ENCODE results near the gene TOP3A. TPM values are rescaled to one million over a fixed set of nuclear protein-coding genes. Genes with fewer than 3 reads are reported as not detected.
A peak's percentile ranks its signal among the peaks of the same experiment; 100 is the strongest.
"Not testable (repeated sequence)": the region's sequence is repeated elsewhere in the genome, so short reads cannot be mapped to it uniquely, and the experiment has no call there.

The TOP3A gene
- total RNA-seq, 2 experiments from 2014 or later = 61.8 to 65.7 TPM

GRCh38 chr17:18344021-18344420 is 29.2 kb upstream of the TOP3A start:
- no peak for ATAC-seq

GRCh38 chr17:18339933-18340332 is 25.1 kb upstream of the TOP3A start:
- CTCF ChIA-PET = interaction anchor here (0.8 kb wide), 1 partner anchor 19 kb away, joined by 3 read pairs; no protein-coding TSS in a partner anchor
- Mint-ChIP-seq H3K4me3 (no peak overlapping the region), H3K36me3 (ENCODE audit: low read depth) (peaks cover 39% of the 10 kb centered on the region), H3K4me1 (ENCODE audit: low read depth) (no peaks in the 10 kb centered on the region), H3K27ac (no peak overlapping the region), H3K27me3 (no peaks in the 10 kb centered on the region), H3K9me3 (no peaks in the 10 kb centered on the region)
- TF ChIP-seq CTCF (IDR thresholded peaks at IDR 0.05) = no peak
- no peak for DNase-seq
- no peak for ATAC-seq
- intact Hi-C loops (cut with micrococcal nuclease) = no loop called here
- POLR2A ChIA-PET = interaction anchor here (1.3 kb wide), 1 partner anchor 12 kb away, joined by 4 read pairs; no protein-coding TSS in a partner anchor

More at GRCh38 chr17:18344021-18344420, 29.2 kb upstream of the TOP3A start:
- Mint-ChIP-seq H3K36me3 (ENCODE audit: low read depth) (peaks cover 41% of the 10 kb centered on the region), H3K27ac (no peak overlapping the region), H3K4me1 (ENCODE audit: low read depth) (no peaks in the 10 kb centered on the region), H3K9me3 (no peaks in the 10 kb centered on the region), H3K4me3 (no peak overlapping the region), H3K27me3 (no peaks in the 10 kb centered on the region)
- POLR2A ChIA-PET = interaction anchor here (1.0 to 1.1 kb wide), 3 partner anchors 12 to 83 kb away, joined by 3 read pairs; no protein-coding TSS in a partner anchor
- intact Hi-C loops (cut with micrococcal nuclease) = no loop called here
- no peak for TF ChIP-seq CTCF (IDR thresholded peaks at IDR 0.05)
- DNase-seq = no peak
- CTCF ChIA-PET = no interaction called here

DNA sequence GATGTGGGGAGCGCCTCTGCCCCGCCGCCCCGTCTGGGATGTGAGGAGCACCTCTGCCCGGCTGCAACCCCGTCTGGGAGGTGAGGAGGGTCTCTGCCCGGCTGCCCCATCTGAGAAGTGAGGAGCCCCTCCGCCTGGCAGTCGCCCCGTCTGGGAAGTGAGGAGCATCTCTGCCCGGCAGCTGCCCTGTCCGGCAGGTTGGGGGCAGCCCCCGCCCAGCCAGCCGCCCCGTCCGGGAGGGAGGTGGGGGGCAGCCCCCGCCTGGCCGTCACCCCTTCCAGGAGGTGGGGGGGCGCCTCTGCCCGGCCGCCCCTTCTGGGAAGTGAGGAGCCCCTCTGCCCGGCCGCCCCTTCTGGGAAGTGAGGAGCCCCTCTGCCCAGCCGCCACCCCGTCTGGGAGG is 23.4 kb upstream of the TOP3A start:
- ATAC-seq; DNase-seq; H3K4me3 Mint-ChIP-seq; CTCF ChIA-PET; H3K27ac Mint-ChIP-seq; intact Hi-C loops (cut with micrococcal nuclease); H3K27me3 Mint-ChIP-seq; H3K9me3 Mint-ChIP-seq; POLR2A ChIA-PET; H3K4me1 Mint-ChIP-seq (ENCODE audit: low read depth): not testable (repeated sequence)
- H3K36me3 Mint-ChIP-seq (ENCODE audit: low read depth) = peaks cover 38% of the 10 kb centered on the region

DNA sequence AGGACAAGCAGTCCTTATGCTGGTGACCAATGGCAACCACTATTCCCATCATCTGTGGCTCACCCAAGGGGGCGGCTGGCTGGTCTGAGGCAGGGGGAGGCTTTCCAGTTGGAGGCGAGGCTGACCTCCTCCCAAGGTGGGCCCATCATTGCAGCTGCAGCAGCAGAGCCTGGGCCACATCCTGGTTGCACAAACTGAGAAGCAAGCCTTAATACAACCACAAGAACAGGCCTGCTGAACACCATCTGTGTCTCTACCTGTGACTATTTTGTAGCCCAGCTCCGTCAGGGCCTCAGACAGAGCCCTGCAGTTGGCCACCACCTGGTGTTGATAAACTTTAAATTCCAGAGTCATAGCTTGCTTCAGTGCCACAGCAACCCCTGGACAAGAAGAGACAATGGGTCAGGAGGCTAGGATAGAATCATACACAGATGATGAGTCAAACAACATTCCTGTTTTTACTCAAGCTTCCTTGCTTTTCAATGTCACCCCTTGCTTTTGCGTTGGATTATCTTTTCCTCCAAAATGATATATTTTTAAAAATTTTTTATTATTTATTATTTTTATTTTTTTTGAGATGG is 18.2 kb upstream of the TOP3A start:
- POLR2A ChIA-PET = interaction anchor here (1.0 to 1.4 kb wide), 4 partner anchors 10 to 19 kb away, joined by 3 to 4 read pairs (median 3); no protein-coding TSS in a partner anchor
- no peak overlapping the region for H3K4me3 Mint-ChIP-seq
- no peak overlapping the region for H3K27ac Mint-ChIP-seq

DNA sequence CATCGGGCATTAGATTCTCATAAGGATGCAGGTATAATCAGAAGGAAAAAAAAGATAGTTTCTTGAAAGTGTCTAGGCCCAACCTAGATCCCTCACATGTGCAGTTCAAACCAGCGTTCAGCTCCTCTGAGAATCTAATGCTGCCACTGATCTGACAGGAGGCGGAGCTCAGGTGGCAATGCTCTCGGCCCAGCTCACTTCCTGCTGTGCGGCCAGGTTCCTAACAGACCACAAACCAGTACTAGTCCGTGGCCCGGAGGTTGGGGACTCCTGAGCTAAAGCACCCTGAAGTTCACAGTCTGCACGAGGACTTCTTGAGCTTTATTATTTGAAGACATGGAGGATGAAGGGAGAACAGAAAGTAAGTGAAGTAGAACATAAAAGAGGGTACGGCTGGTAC is 17.1 kb upstream of the TOP3A start:
- Mint-ChIP-seq H3K9me3 (no peaks in the 10 kb centered on the region), H3K27ac (peak overlapping the region; percentile 46), H3K4me3 (no peak overlapping the region), H3K4me1 (ENCODE audit: low read depth) (peaks cover 16% of the 10 kb centered on the region), H3K36me3 (ENCODE audit: low read depth) (peaks cover 15% of the 10 kb centered on the region), H3K27me3 (no peaks in the 10 kb centered on the region)
- ChIA-PET CTCF (interaction anchor here (0.9 to 1.8 kb wide), 2 partner anchors 10 to 83 kb away, joined by 3 to 5 read pairs; no protein-coding TSS in a partner anchor), POLR2A (interaction anchor here (1.0 to 1.4 kb wide), 4 partner anchors 12 to 18 kb away, joined by 3 to 4 read pairs (median 3); no protein-coding TSS in a partner anchor)
- DNase-seq (peak; percentile 26), ATAC-seq (peak; percentile 65)
- TF ChIP-seq CTCF (IDR thresholded peaks at IDR 0.05) = no peak
- intact Hi-C loops (cut with micrococcal nuclease) = no loop called here

More for the DNA sequence above, 18.2 kb upstream of the TOP3A start:
- no peaks in the 10 kb centered on the region for H3K27me3 Mint-ChIP-seq
- CTCF ChIA-PET = no interaction called here
- intact Hi-C loops (cut with micrococcal nuclease) = no loop called here
- DNase-seq (no peak), ATAC-seq (no peak)
- H3K4me1 Mint-ChIP-seq (ENCODE audit: low read depth) = peaks cover 16% of the 10 kb centered on the region
- peaks cover 18% of the 10 kb centered on the region for H3K36me3 Mint-ChIP-seq (ENCODE audit: low read depth)
- TF ChIP-seq CTCF (IDR thresholded peaks at IDR 0.05) = no peak
- H3K9me3 Mint-ChIP-seq = no peaks in the 10 kb centered on the region

All from activated CD8-positive, alpha-beta T cell treated with anti-CD3 and anti-CD28 coated beads for 36 hours (primary cell).